GM12873 (cell line): Measurements from ENCODE around the gene MAN2B1.
A peak's percentile ranks its signal among the peaks of the same experiment; 100 is the strongest.

ENCODE experiments used
- TF ChIP-seq, protein P1 (sequence below): IDR thresholded peaks from 2 replicates; pipeline ENCODE4 v1.5.1; 2012; ENCODE audit warnings: low read depth, mild to moderate bottlenecking, moderate library complexity, low read length, control low read depth; ENCODE audit not compliant: insufficient read depth; ENCODE audit errors: missing control alignments

MAN2B1 gene

DNA sequence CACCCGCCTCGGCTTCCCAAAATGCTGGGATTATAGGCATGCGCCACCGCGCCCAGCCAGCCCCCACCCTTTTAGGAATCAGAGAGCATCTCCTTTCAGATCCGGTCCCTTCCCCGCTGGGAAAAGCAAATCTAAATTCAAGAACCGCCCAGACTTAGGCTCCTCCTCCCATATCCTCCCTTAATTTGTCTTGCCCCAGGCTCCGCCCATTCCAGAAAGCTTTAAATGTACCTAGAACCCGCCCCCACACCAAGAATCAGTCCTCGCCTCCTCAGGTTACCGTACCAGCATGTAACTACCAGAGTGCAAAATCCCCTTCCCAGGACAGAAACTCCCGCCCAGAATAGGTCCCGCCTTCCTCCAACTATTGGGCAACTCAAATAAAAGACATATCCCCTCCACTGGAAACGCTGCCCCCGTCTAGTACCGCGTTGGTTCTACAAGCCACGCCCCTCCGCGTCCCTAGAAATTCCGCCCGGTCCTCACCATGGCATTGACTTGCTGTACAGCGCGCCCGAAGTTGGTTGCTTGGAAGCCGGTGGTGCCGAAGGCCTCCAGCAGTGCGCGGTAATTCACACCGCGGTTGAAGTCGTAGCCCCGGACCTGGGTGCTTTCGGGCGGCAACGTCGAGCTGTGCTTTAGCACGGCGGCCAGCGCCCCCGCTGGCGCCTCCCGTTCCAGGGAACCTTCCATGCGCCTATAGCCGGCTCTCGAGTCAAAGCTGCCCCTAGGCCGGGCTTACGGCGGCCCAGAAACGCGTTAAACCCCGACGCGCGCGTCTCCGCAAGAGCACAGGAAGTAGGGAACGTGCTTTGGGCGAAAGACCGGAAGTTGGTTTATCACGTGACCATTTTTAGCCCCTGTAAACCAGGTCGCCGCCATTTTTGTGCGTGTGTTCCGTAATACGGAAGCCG is 14.8 kb upstream of the MAN2B1 start, which contains the start of gene DHPS:
Gene DHPS, minus strand, starts transcription at position 807 of the 914 bp plus-strand sequence. Its CDS starts 114 bp downstream, at position 693.
- TF ChIP-seq, protein P1, sequence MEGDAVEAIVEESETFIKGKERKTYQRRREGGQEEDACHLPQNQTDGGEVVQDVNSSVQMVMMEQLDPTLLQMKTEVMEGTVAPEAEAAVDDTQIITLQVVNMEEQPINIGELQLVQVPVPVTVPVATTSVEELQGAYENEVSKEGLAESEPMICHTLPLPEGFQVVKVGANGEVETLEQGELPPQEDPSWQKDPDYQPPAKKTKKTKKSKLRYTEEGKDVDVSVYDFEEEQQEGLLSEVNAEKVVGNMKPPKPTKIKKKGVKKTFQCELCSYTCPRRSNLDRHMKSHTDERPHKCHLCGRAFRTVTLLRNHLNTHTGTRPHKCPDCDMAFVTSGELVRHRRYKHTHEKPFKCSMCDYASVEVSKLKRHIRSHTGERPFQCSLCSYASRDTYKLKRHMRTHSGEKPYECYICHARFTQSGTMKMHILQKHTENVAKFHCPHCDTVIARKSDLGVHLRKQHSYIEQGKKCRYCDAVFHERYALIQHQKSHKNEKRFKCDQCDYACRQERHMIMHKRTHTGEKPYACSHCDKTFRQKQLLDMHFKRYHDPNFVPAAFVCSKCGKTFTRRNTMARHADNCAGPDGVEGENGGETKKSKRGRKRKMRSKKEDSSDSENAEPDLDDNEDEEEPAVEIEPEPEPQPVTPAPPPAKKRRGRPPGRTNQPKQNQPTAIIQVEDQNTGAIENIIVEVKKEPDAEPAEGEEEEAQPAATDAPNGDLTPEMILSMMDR: peak; percentile 12

DNA sequence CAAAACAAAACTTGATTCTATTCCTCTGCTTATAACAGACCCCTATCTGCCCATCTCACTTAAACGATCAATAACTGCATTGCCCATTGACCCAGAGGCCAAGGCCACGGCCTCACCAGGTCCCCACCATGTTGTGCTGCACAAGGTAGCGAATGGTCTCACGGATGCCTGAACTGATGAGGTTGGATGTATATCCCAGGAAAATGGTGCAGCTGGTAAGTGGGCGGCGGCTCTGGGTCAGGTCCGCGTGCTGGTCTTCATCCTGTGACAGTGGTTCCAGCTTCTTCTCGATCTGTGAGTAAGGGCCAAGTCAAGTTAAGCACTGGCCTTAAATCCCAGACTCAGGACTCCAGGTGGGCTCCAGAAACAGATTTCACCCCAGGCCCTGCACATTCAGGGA is 13.5 kb upstream of the MAN2B1 start:
- TF ChIP-seq, protein P1: no peak

DNA sequence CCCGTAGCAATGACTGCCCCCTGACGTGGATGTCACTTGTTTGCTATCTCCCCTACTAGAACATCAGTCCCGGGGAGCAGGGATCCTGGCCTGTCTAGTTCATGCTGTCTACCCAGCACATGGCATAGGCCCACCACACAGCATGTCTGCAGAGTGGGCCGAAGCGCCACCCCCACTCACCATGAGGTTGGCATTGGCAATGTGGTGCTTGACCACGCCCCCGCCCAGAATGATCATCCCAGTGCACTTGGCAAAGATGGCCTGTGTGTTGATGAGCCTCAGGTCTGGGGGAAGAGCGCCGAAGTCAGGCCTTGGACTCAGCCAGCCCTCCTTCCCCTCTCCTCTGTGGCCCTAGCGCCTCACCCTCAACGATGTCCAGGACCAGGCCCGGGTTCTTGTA is 10.4 kb upstream of the MAN2B1 start:
- TF ChIP-seq, protein P1: no peak

DNA sequence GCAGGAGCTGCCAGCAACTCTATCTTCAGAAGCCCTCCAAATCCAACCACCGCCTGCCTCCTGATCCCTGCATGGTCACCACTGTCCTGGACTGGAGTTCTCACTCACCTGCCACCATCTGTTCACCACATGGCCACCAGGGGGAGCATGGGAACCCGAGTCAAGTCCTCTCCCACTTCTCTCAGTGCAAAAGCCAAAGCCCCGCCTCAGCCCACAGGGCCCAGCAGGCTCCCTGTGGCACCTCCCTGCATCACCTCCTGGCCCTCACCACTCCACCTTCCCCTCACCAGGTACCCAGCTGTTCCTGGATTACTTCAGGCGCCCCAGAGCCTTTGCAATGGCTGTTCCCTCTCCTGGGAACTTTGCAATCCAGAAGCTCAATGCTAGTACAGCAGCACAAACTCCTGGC is 9.8 kb upstream of the MAN2B1 start:
- TF ChIP-seq, protein P1: peak; percentile 97

DNA sequence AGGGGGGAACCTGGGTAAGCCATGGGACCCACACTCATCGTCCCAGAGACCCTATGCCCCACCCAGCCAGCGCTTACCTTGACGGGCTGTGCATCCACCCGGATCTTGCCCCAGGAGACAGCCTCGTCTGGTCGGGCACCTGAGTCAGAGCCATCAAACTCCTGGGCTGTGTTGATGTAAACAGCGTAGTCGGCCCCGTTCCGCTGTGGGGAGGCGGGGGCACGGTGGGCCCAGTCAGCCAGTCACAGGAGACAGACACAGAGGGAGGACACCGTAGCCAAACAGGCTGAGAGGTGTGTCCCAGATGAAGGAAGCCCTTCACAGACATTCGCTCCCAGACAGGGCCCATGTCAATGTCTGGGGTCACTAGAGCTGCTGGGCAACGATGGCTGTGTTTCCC is 9.4 kb upstream of the MAN2B1 start:
- TF ChIP-seq, protein P1: no peak

DNA sequence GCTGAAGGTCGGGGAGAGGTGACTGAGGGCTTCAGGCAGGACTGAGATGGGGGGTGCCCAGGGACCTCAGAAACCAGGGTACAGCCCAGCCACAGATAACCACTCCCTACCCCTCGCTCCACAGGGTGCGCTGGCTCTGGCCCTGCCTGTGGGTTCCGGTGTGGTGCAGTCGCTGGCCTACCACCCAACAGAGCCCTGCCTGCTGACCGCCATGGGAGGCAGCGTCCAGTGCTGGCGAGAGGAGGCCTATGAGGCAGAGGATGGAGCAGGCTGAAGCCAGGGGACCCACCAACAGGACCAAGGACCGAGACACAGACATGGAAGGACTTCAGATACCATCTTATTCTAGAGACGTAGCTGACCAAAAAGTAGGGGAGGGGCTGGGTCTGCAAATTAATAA is 8.9 kb upstream of the MAN2B1 start:
- TF ChIP-seq, protein P1: no peak

DNA sequence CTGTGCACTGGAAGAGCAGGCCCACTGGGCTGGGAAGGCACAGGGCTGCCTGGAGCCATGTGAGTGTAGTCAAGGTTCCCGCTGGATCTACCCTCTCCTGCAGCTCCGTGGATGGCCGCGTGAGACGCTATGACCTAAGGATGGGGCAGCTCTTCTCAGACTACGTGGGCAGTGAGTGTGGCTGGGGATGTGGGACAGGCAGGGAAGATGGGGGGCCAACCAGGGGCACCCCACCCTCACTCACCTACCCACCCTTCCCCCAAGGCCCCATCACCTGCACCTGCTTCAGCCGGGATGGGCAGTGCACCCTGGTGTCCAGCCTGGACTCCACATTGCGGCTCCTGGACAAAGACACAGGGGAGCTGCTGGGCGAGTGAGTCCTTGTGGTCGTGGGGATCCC is 6.2 kb upstream of the MAN2B1 start:
- TF ChIP-seq, protein P1: no peak
